22Rv1 (cell line): ENCODE measurements around the gene FOXP1.

ENCODE experiments used
- ZFX ChIP-seq: fragments of 450-650 bp; IDR thresholded peaks from 2 replicates; pipeline ENCODE4 v1.6.1; 2017; ENCODE audit warnings: antibody characterized with exemption, borderline replicate concordance
- TF ChIP-seq, protein P1 (sequence below): fragments of 450-650 bp; IDR thresholded peaks from 2 replicates; pipeline ENCODE4 v1.5.1; 2017; ENCODE audit warnings: mild to moderate bottlenecking

DNA sequence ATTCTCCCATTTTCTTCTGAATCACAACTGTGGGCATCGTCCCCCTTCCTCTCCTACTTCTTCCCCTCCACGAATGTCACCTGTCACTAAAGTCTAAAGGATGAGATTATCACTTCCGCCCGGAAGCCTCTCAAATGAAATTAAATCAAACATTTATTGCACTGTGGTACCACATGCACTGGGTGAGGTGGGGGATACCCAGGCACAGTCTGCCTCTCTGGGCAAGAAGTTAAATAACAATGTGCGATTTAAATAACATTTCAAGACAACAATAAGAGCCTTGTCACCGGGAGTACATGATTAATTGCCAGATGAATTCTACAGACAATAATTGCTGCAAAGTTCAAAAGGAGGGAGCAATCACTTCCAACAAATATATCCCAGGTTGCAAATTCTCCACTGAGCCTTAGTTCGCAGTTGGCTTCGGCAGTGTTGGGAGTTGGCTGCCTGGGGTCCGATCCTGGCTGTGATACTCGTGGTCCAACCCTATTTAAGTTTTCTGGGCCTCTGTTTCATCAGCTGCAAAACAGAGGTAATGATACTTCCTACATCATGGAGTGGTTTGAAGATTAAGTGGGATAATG, 77.7 kb downstream of the FOXP1 start:
- TF ChIP-seq, protein P1, sequence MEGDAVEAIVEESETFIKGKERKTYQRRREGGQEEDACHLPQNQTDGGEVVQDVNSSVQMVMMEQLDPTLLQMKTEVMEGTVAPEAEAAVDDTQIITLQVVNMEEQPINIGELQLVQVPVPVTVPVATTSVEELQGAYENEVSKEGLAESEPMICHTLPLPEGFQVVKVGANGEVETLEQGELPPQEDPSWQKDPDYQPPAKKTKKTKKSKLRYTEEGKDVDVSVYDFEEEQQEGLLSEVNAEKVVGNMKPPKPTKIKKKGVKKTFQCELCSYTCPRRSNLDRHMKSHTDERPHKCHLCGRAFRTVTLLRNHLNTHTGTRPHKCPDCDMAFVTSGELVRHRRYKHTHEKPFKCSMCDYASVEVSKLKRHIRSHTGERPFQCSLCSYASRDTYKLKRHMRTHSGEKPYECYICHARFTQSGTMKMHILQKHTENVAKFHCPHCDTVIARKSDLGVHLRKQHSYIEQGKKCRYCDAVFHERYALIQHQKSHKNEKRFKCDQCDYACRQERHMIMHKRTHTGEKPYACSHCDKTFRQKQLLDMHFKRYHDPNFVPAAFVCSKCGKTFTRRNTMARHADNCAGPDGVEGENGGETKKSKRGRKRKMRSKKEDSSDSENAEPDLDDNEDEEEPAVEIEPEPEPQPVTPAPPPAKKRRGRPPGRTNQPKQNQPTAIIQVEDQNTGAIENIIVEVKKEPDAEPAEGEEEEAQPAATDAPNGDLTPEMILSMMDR = no peak
- no peak for TF ChIP-seq ZFX
